Fibroblast of pulmonary artery (primary cell): ENCODE measurements around the gene OSBPL7.

Source experiments
- DNase-seq: peaks from one replicate; pipeline ENCODE4 v3.0.0-alpha.2; 2010; ENCODE audit warnings: low read depth
- H3K4me3 ChIP-seq: replicated peaks from 2 replicates; pipeline ENCODE4 v1.5.1; 2011; ENCODE audit warnings: low read depth, mild to moderate bottlenecking, control low read depth, low read length, moderate library complexity
- TF ChIP-seq, protein P1 (sequence below): IDR thresholded peaks from 2 replicates; pipeline ENCODE4 v1.5.1; 2011; ENCODE audit warnings: mild to moderate bottlenecking, control low read depth, low read length, inconsistent platforms; ENCODE audit errors: missing control alignments

OSBPL7 gene

DNA sequence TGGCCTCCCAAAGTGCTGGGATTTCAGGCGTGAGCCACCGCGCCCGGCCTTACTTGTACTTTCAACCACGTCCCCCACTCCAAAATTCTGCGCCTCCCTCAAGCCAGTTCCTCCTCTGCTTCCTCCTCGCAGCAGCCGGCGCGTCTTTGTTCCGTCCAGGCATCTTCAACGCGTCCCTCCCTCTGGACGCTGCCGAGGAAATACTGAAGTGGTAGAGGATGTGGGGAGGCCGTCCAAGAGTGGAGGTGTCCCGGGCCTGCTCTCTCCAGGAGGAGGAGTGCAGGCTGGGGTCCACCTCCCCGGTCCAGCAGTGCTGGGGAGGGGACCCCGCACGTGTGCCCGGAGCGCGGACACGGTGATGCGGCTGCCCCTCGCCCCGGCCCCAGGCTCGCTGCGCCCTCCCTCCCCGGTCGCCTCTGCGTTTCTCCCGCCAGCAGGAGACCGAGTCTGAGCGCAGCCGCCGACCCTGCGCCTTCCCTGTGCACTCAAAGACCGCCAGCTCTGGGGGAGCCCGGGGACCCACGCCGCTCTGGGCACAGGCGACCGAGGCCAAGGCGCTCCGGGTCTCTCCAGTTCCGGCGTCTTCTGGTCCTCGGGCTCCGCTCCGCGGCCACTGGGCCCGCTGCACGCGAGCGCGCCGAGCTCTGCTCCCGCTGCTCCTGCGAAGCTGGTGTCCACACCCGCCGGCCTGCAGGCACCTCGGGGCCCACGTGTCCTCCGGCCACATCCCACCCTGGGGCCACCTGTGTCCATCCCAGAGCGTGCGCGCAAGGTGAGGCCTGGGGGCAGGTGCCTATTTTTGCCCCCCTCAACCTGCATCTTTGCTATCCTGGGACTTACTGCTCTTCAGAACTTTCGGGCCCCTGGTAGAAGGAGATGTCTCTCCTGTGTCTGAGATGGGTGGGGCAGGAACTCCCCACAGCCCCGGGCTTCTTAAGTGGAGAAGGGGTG, 31.7 kb downstream of the OSBPL7 start:
- TF ChIP-seq, protein P1, sequence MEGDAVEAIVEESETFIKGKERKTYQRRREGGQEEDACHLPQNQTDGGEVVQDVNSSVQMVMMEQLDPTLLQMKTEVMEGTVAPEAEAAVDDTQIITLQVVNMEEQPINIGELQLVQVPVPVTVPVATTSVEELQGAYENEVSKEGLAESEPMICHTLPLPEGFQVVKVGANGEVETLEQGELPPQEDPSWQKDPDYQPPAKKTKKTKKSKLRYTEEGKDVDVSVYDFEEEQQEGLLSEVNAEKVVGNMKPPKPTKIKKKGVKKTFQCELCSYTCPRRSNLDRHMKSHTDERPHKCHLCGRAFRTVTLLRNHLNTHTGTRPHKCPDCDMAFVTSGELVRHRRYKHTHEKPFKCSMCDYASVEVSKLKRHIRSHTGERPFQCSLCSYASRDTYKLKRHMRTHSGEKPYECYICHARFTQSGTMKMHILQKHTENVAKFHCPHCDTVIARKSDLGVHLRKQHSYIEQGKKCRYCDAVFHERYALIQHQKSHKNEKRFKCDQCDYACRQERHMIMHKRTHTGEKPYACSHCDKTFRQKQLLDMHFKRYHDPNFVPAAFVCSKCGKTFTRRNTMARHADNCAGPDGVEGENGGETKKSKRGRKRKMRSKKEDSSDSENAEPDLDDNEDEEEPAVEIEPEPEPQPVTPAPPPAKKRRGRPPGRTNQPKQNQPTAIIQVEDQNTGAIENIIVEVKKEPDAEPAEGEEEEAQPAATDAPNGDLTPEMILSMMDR, result peak; percentile 37
- peak; percentile 54 for DNase-seq
- peak overlapping the region; percentile 32 for H3K4me3 ChIP-seq

DNA sequence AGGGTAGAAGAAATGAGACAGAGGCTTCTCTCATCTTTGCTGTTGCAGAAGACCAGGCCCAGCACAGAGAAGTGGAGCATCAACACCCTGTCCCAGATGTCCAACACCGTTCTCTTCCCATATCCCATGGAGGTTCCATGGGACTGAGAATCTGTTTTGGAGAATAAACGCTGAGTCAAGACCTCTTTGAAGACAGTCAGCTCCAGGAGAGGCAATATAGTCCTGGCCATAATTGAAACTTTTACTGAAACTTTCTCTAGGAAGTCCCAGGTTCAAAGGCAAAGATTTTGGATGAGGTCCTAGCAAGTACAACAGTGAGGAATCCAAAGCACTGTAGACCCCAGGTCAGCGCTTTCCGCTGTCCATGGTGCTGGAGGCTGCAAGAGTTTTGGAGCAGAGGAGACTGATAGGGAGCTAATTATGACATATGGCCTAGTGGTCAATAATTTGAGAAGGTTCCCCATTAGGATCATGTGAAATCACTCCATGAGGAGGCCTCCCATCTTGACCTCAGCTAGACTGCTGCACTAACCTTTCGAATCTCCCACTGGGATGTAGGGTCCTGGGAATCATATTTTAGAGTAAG, 36.0 kb downstream of the OSBPL7 start:
- peak; percentile 50 for DNase-seq
- TF ChIP-seq, protein P1, result no peak
- H3K4me3 ChIP-seq, result no peak overlapping the region

DNA sequence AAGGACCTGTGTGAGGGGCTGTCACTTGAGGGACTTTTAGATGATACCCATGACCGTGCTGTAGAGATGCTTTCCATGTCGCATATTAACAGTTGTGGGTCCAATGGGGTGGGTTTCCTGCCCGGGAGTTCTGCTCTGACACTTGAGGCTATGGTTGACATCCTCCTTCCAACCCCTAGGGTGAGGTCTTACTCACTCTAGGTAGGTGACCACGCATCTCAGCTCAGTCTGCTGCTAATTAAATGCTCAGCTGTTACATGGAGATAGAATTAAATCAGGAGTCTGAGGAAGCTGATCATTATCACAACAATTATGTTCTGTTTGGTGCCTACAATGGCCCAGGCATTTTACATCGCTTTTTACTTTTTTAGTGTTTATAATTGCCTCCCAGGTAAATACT, 40.2 kb downstream of the OSBPL7 start:
- no peak overlapping the region for H3K4me3 ChIP-seq
- TF ChIP-seq, protein P1, result no peak
- no peak for DNase-seq

DNA sequence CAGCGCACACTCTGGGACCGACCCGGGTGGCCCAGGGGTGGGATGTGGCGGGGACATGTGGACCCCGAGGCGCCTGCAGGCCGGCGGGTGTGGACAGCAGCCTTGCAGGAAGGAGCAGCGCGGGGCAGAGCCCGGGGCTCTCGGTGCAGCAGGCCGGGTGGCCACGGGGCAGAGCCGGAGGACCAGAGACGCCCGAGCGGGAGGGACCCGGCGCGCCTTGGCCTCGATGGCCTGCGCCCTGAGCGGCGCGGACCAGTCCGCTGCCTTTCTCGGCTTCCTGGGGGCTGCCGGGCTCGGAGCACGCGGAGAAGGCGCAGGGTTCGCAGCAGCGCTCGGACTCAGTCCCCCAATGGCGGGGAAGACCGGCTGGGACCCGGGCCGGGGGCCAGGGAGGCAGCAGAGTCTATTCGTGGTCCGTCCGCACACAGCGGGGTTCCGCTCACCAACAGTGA, 43.4 kb downstream of the OSBPL7 start:
- H3K4me3 ChIP-seq, result no peak overlapping the region
- no peak for DNase-seq
- TF ChIP-seq, protein P1, result no peak

DNA sequence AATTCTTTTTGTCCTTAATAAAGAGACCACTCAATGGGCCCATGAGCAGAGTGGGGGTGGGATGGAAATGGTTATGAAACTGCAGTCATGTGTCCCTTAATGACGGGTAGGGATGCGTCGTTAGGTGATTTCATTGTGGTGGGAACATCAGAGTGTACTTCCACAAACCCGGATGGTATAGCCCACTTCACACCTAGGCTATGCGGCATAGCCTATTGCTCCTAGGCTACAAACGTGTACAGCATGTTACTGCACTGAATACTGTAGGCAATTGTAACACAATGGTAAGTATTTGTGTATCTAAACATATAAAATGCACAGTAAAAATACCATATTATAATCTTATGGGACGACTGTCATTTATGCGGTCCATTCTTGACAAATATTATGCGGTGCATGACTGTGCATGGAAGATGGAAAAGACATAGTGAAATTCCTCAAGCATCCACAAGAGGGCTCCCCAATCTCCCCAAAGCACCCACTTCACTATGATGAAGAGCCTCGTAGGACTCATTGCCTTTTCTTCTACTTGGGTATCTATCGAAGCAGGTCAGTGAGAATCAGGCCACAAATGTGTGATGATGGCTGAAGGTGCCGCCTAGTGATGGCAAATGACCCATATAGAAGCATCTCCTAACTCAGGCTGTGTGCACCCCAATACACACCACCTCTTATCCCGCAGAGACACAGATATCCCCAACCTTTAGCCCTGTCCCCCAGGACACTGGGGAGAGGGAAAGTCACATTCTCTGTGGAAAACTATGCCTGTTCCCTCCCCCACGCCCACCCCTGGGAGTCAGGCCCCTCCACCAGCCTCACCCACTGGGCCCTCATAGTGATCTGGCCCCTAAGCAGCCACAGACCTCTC, 45.0 kb downstream of the OSBPL7 start:
- peak; percentile 67 for DNase-seq
- TF ChIP-seq, protein P1, result peak; percentile 80
- H3K4me3 ChIP-seq, result no peak overlapping the region

DNA sequence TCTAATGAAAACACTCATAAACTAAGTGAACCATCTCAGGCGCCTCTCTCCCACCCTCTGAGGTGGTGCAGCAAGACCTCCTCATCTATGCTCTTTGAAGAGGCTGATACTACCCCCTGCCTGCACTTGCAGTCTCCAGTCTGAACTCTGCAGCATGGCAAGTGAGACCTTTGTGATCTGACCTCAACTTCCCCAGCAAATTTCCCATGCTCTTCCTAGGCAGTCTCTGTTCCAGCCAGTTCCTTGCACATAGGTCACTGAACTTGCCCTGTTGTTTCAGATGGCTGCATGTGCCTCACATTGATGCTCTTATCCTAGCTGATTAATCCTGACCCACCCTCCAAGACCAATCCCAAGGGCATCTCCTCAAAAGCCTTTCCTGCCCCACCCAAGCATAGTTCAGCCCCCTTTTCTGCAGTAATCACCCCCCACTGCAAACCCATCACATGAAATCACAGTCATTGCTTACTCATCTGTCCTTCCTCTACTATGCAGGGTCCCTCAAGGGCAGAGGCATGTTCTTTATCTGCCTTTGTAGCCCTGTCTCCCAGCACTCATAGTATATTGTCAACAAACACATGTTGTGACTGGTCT, 46.5 kb downstream of the OSBPL7 start:
- DNase-seq, result no peak
- H3K4me3 ChIP-seq, result no peak overlapping the region
- TF ChIP-seq, protein P1, result no peak
